ENCODE results near the gene TMEM141. TPM values are rescaled to one million over a fixed set of nuclear protein-coding genes. Genes with fewer than 3 reads are reported as not detected.

TMEM141 gene
- total RNA-seq, 1 donor from 2014 or later: 27.8 TPM

DNA sequence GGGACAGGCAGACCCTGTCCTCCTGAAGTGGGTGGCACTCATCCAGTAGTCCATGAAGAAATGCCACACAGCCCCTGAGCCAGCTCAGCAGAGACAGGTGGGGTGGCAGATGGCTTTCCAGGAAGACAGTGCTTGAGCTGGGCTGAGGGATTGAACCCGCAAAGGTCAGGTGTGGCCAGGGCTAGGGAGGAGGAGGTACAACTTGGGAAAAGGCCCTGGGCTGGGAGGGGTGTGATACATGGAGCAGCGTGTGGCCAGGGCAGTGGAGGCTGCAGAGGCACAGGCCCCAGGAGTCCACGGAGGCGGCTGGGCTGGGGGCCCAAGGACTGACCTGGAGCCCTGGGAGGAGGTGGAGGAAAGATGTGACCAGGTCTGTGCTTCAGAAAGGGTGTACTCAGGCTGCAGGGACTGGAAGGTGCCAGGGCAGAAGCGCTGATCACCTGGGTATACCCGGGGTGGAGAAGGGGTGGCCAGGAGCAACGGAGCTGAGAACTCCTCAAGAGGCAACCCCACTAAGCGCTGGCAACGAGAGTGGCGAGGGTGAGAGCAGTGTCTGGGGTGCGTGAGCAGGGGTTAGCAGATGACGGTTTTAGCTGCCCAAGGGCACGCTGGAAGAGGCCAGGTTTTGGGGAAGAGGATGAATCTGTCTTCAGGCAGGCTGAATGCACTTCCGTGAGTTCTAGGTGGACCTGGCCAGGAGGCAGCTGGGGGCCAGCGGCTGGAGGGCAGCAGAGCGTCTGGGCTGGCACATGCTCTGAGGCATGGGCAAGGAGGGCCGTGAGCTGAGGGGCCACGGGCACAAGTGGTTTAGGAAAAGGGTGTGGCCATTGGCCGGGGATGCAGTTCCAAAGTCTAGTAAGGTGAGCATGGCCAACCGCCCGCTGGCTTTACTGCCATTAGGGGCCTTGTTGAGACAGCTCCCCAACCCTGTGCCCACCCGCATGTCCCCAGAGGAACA lies 12.7 kb downstream of the TMEM141 start:
- TF ChIP-seq CTCF (conservative IDR thresholded peaks at IDR 0.05): no peak
- no peak overlapping the region for H3K27ac Mint-ChIP-seq (ENCODE audit: unreplicated experiment)
- H3K36me3 Mint-ChIP-seq (ENCODE audit: low read depth): peaks cover 7% of the 10 kb centered on the region
- peaks cover 13% of the 10 kb centered on the region for H3K4me1 Mint-ChIP-seq
- no peaks in the 10 kb centered on the region for H3K9me3 Mint-ChIP-seq
- peaks cover 36% of the 10 kb centered on the region for H3K27me3 Mint-ChIP-seq (ENCODE audit: low read depth)
- no peak for DNase-seq (ENCODE audit: low read depth, low spot score)
- H3K4me3 Mint-ChIP-seq: peak overlapping the region; percentile 81

- TF ChIP-seq CTCF (conservative IDR thresholded peaks at IDR 0.05): no peak
- Mint-ChIP-seq H3K4me3 (peak overlapping the region; percentile 81), H3K27ac (ENCODE audit: unreplicated experiment) (no peak overlapping the region), H3K36me3 (ENCODE audit: low read depth) (peaks cover 8% of the 10 kb centered on the region), H3K9me3 (no peaks in the 10 kb centered on the region), H3K4me1 (peaks cover 21% of the 10 kb centered on the region), H3K27me3 (ENCODE audit: low read depth) (peaks cover 31% of the 10 kb centered on the region)
- no peak for DNase-seq (ENCODE audit: low read depth, low spot score)
Measured at GRCh38 chr9:136804509-136805206, 13.5 kb downstream of the TMEM141 start.

DNA sequence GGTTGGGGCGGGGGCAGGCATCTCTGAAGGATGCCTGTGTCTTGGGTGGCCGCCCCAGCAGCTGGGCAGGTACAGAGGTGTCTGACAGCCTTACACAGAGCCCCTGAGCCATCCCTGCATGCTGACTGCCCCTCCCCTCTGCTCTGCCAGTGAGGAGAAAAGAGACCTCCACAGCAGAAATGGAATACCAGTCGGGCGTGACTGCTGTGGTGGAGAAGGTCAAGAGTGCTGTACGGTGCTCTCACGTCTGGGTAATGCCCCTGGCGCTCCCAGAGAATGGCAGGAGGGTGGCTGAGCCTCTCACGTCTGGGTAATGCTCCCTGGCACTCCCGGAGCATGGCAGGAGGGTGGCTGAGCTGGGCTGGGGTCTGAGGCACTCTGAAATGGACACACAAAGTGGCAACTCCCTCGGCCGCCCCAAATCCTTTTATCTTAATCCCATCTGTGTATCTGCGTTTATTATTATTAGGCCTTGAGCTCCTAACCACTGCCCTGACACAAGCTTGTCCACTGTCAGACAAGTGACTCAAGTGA lies 14.1 kb downstream of the TMEM141 start:
- H3K9me3 Mint-ChIP-seq: no peaks in the 10 kb centered on the region
- peaks cover 29% of the 10 kb centered on the region for H3K27me3 Mint-ChIP-seq (ENCODE audit: low read depth)
- no peak overlapping the region for H3K27ac Mint-ChIP-seq (ENCODE audit: unreplicated experiment)
- peaks cover 24% of the 10 kb centered on the region for H3K4me1 Mint-ChIP-seq
- no peak for DNase-seq (ENCODE audit: low read depth, low spot score)
- TF ChIP-seq CTCF (conservative IDR thresholded peaks at IDR 0.05): no peak
- H3K4me3 Mint-ChIP-seq: peak overlapping the region; percentile 84
- H3K36me3 Mint-ChIP-seq (ENCODE audit: low read depth): peaks cover 13% of the 10 kb centered on the region

- H3K4me1 Mint-ChIP-seq: peaks cover 20% of the 10 kb centered on the region
- H3K36me3 Mint-ChIP-seq (ENCODE audit: low read depth): peaks cover 15% of the 10 kb centered on the region
- H3K4me3 Mint-ChIP-seq: peak overlapping the region; percentile 90
- H3K27me3 Mint-ChIP-seq (ENCODE audit: low read depth): peaks cover 21% of the 10 kb centered on the region
- TF ChIP-seq CTCF (conservative IDR thresholded peaks at IDR 0.05): no peak
- no peak overlapping the region for H3K27ac Mint-ChIP-seq (ENCODE audit: unreplicated experiment)
- H3K9me3 Mint-ChIP-seq: no peaks in the 10 kb centered on the region
- DNase-seq (ENCODE audit: low read depth, low spot score): no peak
Measured at GRCh38 chr9:136806067-136806466, 14.9 kb downstream of the TMEM141 start.

DNA sequence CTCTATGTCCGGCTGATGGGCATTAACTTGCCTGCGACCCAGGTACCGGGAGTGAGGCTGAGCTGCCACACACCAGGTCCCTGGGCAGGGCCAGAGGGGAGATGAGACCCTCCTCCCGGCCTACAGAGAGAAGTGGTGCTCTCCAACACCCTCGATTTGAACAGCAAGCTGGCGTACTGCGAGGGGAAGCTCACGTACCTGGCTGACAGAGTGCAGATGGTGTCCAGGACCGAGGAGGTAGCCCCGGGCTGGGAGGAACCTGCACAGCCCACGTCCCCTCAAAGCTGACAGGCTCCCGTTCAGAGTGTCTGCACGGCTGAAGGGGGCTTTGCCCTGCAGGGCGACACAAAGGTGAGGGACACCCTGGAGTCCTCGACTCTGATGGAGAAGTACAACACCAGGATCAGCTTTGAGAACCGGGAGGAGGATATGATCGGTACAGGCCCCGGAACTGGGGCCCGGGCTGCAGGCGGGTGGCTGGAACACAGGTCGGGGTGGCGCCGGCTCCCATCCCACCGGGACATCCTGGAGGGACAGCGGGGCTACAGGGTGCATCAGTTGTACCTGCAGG lies 15.6 kb downstream of the TMEM141 start:
- H3K27me3 Mint-ChIP-seq (ENCODE audit: low read depth): peaks cover 14% of the 10 kb centered on the region
- no peak overlapping the region for H3K27ac Mint-ChIP-seq (ENCODE audit: unreplicated experiment)
- H3K4me3 Mint-ChIP-seq: peak overlapping the region; percentile 90
- TF ChIP-seq CTCF (conservative IDR thresholded peaks at IDR 0.05): no peak
- H3K36me3 Mint-ChIP-seq (ENCODE audit: low read depth): peaks cover 15% of the 10 kb centered on the region
- no peak for DNase-seq (ENCODE audit: low read depth, low spot score)
- no peaks in the 10 kb centered on the region for H3K9me3 Mint-ChIP-seq
- H3K4me1 Mint-ChIP-seq: peaks cover 21% of the 10 kb centered on the region

Measured in neural crest cell (in vitro differentiated cells).